Peyer's patch (tissue), 4 donors: ENCODE results near the gene ERC1. TPM values are rescaled to one million over a fixed set of nuclear protein-coding genes. Genes with fewer than 3 reads are reported as not detected.

Source experiments
- DNase-seq, 3 donors: peaks; one replicate each; pipeline ENCODE4 v3.0.0-alpha.2; 2017 to 2019
- H3K27ac ChIP-seq, 4 donors: fragments of 200-600 bp; sonication (generic); one replicate each; pipeline ENCODE4 v1.5.1; 2016 to 2019
- H3K27me3 ChIP-seq, 2 donors: fragments of 200-600 bp; sonication (generic); one replicate each; pipeline ENCODE4 v1.5.1; 2019
- H3K36me3 ChIP-seq, 3 donors: fragments of 200-600 bp; sonication (generic); one replicate each; pipeline ENCODE4 v1.5.1; 2016 to 2019
- H3K4me1 ChIP-seq, 4 donors: fragments of 200-600 bp; sonication (generic); one replicate each; pipeline ENCODE4 v1.5.1; 2016 to 2019
- H3K4me3 ChIP-seq, 4 donors: fragments of 200-600 bp; sonication (generic); 1 replicate in 3 of 4; 2 replicates in 1 of 4; pipeline ENCODE4 v1.5.1; 2016 to 2019; ENCODE audit warnings: mild to moderate bottlenecking in 1 of 4
- H3K9me3 ChIP-seq, 4 donors: fragments of 200-600 bp; sonication (generic); one replicate each; pipeline ENCODE4 v1.5.1; 2016 to 2019; ENCODE audit warnings: mild to moderate bottlenecking in 1 of 4
- CTCF ChIP-seq, 6 experiments: fragments of 450-650 bp in 4 of 6; fragments of 200-600 bp in 2 of 6; sonication (generic) in 1 of 6; IDR thresholded peaks; one replicate each; pipeline ENCODE4 v1.5.1; 2017 to 2019; ENCODE audit warnings: antibody characterized with exemption in 6 of 6, mild to moderate bottlenecking in 3 of 6, moderate library complexity in 1 of 6
- POLR2A ChIP-seq, 2 donors: fragments of 450-650 bp; IDR thresholded peaks; one replicate each; pipeline ENCODE4 v1.5.1; 2017; ENCODE audit warnings: antibody characterized with exemption in 2 of 2, mild to moderate bottlenecking in 2 of 2, moderate library complexity in 2 of 2
- total RNA-seq, 4 donors: library from RNA; depleted of rRNA; stranded (reverse); fragments of >200 nt; gene quantifications; one replicate each; pipeline ENCODE4 v1.1.0, GENCODE V29; 2016

ERC1 gene
- total RNA-seq, 4 donors from 2014 or later: 26.5 to 184 (median 31.7) TPM

GRCh38 chr12:1523558-1524050 lies 532.6 kb downstream of the ERC1 start:
- no peaks in the 10 kb centered on the region for H3K36me3 ChIP-seq
- no peaks in the 10 kb centered on the region for H3K9me3 ChIP-seq
- no peaks in the 10 kb centered on the region for H3K27me3 ChIP-seq
- no peak for TF ChIP-seq POLR2A (IDR thresholded peaks at IDR 0.05)
- TF ChIP-seq CTCF (IDR thresholded peaks at IDR 0.05): no peak
- H3K4me3 ChIP-seq: no peak overlapping the region
- H3K27ac ChIP-seq: no peak overlapping the region
- DNase-seq: no peak
- peaks cover 0 to 12% (median 0%) of the 10 kb centered on the region in 4 donors for H3K4me1 ChIP-seq

GRCh38 chr12:1525858-1526257 lies 534.8 kb downstream of the ERC1 start:
- H3K9me3 ChIP-seq: no peaks in the 10 kb centered on the region
- TF ChIP-seq POLR2A (IDR thresholded peaks at IDR 0.05): no peak
- no peak for TF ChIP-seq CTCF (IDR thresholded peaks at IDR 0.05)
- no peaks in the 10 kb centered on the region for H3K36me3 ChIP-seq
- DNase-seq: no peak
- no peak overlapping the region for H3K4me3 ChIP-seq
- H3K27ac ChIP-seq: no peak overlapping the region
- H3K4me1 ChIP-seq: peaks cover 0 to 8% (median 0%) of the 10 kb centered on the region in 4 donors
- peaks cover 0 to 14% of the 10 kb centered on the region in 2 donors for H3K27me3 ChIP-seq

- Histone ChIP-seq H3K4me3 (no peak overlapping the region), H3K9me3 (no peaks in the 10 kb centered on the region), H3K36me3 (no peaks in the 10 kb centered on the region), H3K27ac (no peak overlapping the region), H3K4me1 (peaks cover 0 to 17% (median 0%) of the 10 kb centered on the region in 4 donors), H3K27me3 (peaks cover 0 to 24% of the 10 kb centered on the region in 2 donors)
- DNase-seq: no peak
- TF ChIP-seq POLR2A (IDR thresholded peaks at IDR 0.05) (no peak), CTCF (IDR thresholded peaks at IDR 0.05) (no peak)
These were observed 536.8 kb downstream of the ERC1 start for GRCh38 chr12:1527789-1528188.

- Histone ChIP-seq H3K4me3 (no peak overlapping the region), H3K27ac (no peak overlapping the region), H3K9me3 (no peaks in the 10 kb centered on the region), H3K27me3 (peaks cover 0 to 24% of the 10 kb centered on the region in 2 donors), H3K36me3 (no peaks in the 10 kb centered on the region), H3K4me1 (peaks cover 0 to 21% (median 0%) of the 10 kb centered on the region in 4 donors)
- no peak for TF ChIP-seq POLR2A (IDR thresholded peaks at IDR 0.05)
- TF ChIP-seq CTCF (IDR thresholded peaks at IDR 0.05): no peak
- DNase-seq: no peak
These were observed 537.8 kb downstream of the ERC1 start for GRCh38 chr12:1528791-1529190.

GRCh38 chr12:1529228-1529861 lies 538.3 kb downstream of the ERC1 start:
- Histone ChIP-seq H3K36me3 (no peaks in the 10 kb centered on the region), H3K27me3 (peaks cover 0 to 24% of the 10 kb centered on the region in 2 donors), H3K4me3 (peak overlapping the region; percentile 31 to 64 (median 61)), H3K4me1 (peaks cover 0 to 24% (median 0%) of the 10 kb centered on the region in 4 donors), H3K9me3 (no peaks in the 10 kb centered on the region), H3K27ac (peak overlapping the region in 1 of 4 donors; percentile 15)
- TF ChIP-seq CTCF (IDR thresholded peaks at IDR 0.05): no peak
- TF ChIP-seq POLR2A (IDR thresholded peaks at IDR 0.05): no peak
- no peak for DNase-seq
